Measurements from ENCODE around the gene CDHR5.
A peak's percentile ranks its signal among the peaks of the same experiment; 100 is the strongest.
"Not testable (repeated sequence)": the region's sequence is repeated elsewhere in the genome, so short reads cannot be mapped to it uniquely, and the experiment has no call there.

CDHR5 gene

DNA sequence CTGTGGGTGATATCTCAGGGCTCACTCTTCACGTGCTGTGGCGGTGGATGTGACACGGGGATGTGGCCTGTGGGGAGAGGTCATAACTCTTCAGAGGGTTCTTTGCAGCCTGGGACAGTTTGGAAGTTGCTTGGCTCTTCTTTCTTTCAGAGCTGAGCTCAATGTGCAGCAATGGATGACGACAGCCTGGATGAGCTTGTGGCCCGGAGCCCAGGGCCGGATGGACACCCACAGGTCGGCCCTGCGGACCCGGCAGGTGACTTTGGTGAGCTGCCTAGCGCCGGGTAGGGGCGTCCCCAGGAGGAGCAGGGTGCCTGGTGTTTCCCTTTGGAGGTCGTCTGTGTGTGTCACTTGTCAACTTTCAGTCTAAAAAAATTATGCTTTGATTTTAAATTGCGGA, 43.4 kb downstream of the CDHR5 start:
- no peak for DNase-seq

DNA sequence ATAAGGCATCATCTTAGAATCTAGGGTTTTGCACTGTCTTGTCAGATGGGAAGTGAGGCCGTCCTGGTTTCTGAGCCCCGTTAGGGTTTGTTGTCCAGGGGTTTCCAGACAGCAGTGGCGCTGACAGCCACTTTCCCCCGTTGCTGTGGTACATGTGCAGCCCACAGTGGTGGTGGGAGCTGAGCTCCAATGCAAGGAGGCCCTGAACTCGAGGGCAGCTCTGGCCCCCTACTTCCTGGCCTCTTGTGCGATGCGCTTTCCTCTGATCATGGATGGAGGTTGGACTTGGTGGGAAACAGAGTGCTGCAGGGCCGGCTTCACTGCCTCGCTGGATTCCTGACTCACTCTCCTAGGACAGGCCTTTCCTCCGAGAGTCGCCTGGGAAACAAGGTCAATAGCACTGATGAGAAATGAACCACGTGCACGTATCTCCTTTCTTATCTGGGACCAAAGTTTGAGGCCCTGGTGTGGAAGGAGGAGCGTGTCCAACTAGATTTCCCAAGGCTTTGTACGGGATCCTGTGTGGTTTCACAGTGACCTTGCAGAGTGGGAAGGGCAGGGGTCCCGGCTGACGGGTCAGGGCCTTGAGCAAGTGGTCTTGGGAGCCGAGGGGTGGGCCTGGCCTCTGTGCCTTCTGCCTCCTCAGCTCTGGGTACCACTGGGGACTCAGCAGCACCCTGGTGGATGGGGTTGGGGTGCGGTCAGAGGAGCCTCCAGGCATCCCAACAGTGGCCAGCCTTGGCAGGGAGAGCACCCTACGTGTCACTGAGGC, 44.7 kb downstream of the CDHR5 start:
- DNase-seq: no peak

DNA sequence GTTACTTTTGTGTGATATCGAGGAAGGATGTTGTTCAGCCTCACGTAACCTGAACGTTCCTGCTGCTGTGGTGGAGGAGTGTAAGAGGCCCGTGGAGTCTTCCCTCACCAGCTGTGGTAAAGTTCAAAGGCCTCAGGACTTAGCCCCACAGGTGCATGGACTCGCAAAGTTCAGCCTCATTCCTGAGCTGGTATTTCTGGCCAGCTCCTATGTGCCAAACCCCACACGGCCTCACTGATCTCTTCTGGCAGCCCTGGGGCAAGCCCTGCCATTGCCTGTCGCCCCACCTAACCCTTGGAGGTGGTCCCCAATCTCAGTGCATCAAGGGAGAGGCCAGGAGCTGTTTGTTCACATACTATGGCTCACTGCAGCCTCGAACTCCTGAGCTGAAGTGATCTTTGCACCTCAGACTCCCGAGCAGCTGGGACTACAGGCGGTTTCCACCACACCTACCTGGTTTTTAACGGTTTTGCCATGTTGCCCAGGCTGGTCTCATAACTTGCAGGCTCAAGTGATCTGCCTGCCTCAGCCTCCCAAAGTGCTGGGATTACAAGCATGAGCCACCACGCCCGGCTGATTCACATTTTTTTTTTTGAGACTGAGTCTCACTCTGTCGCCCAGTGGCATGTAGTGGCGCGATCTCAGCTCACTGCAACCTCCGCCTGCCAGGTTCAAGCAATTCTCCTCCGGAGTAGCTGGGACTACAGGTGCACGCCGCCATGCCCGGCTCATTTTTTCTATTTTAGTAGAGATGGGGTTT, 46.3 kb downstream of the CDHR5 start:
- no peak for DNase-seq

DNA sequence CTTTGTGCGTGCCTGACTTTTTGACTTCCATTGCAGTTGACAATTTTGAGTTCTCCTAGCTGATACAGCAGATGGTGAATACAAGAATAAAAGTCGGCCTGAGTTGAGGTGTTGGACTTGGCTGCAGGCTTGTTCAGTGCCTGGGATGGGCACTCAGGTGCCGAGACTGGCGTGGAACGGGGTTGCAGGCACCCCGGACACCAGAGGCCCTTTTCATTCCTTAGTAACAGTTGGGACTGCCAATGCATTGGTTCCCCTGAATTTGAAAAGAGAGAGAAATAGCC, 47.2 kb downstream of the CDHR5 start:
- DNase-seq: no peak

DNA sequence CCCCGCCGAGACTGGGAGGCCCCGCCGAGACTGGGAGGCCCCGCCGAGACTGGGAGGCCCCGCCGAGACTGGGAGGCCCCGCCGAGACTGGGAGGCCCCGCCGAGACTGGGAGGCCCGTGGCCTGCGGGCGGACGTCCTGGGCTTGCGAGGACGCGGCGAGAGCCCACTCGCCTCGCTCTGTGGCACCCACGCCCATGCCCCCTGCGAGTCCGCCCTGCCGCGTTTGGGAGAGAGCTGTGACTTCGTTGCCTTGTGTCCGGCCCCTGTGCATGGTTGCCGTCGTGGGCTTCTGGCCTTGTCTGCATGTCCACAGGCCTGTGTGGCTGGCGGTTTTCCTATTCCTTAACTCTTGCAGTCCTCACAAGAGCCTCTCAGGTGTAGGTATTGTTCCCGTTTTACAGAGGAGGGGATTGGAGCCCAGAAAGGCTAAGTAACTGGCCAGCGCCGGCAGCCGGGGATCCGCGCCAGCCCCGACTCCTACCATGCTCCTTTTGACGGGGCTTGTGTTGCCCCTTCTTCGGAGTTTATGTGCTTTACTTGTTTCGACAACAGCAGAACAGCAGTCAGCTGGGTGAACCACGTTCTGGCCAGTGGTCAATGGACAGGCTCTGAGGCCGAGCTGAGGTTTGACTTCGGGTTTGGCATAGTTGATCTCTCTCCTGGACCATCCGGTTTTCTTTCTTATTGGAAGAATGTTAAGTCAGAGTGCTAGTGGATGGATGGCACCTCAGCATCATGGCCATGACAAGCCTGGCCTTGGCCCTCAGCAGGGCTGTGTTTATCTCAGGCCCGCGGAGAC, 47.7 kb downstream of the CDHR5 start:
- DNase-seq: no peak

DNA sequence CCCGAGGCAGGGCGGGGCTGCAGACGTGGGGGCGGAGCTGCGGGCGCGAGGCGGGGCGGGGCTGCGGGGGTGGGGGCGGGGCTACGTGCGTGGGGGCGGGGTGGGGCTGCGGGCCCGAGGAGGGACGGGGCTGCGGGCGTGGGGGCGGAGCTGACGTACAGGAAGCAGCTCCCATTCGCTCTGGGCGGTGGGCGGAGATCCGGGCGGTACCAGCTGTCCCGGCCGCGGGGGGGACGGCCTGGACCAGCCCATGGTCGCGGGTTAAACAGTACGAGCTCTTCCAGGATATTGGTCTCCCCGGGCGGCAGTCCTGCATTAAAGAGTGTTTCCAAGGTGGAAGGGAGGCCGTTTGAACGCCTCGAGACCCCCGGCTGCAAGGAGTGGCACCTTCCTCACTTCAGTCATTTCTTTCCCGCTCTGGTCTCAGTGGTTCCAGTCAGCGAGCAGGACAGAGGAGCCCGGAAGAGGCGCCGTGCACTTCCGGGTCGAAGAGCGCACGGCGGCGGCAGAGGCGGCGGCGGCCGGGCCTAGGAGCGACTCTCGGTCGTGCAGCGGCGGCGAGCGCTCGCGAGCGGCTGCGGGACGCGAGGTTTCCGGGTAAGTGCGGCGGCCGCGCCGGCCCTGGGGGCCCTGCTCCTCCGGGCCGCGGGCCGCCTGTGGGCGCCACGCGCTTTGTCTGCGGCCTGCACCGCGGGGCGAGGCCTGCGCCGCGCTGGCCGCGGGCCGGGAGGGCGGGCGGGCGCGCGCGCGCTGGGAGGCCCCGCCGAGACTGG, 48.6 kb downstream of the CDHR5 start, which contains the start of gene PHRF1:
TSS of gene PHRF1 (plus strand) at position 475 of the 773 bp plus-strand sequence. CDS start 5,043 bp downstream, outside the sequence.
- peak; percentile 100 for DNase-seq

DNA sequence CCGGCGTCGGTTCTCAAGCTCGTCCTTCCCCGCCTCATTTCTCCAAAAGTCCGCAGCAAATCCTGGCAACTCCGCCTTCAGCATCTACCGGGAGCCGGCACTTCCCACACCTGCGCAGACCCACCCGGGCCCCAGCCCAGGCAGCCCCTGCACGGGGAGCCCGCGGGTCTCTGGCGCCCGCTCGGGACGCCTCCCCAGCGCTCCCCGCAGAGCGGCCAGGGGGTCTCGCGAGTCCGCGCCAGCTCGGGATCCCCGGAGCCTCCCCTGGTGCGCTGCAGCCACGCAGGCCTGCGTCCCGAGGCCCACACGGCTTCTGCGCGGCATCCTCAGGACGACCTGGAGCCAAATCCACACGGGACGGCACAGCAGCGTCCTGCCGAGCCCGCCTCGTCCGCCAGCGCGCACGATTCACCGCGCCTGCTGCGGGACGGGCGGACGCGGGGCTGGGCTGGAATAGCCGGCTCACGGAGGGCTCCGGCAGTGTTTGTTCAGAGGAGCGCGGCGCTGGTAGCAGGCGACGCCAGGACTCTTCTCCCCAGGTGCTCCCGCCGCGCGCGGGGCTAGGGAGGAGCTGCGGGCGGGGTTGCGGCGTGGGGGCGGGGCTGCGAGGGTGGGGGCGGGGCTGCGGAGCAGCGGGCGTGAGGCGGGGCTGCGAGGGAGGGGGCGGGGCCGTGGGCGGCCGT, 49.3 kb downstream of the CDHR5 start:
- peak; percentile 94 for DNase-seq

DNA sequence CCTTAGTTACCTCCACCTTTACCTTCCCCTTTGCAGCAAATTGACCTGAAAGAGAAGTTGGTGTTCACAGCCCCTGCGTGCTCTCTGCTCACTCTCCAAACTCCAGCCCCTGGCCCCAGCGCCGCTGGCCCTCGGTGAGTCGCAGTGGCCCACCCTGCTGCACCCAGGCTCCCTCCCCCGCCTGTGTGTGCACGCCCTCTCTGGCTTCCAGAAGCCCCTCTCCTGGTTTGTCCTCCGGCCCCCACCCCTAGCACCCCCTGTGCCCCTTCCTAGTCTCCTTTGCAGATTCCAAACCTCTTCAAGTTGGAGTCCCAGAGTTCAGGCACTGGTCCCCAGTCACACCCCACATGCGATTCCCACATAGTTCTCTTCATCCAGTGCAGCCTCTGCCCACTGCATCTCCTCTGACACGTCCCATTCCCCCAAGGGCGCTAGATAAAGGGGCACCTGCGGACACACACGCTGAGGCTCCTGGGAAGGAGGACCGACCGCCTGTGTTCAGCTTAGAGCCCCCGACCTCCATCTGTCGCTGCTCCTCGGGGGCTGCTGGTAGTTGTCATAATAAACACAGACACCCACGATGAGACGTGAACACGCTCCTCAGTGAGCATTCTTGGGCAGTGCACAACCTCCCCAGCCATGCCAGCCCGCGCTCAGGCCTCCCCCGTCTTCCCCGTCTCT, 50.0 kb downstream of the CDHR5 start:
- no peak for DNase-seq

DNA sequence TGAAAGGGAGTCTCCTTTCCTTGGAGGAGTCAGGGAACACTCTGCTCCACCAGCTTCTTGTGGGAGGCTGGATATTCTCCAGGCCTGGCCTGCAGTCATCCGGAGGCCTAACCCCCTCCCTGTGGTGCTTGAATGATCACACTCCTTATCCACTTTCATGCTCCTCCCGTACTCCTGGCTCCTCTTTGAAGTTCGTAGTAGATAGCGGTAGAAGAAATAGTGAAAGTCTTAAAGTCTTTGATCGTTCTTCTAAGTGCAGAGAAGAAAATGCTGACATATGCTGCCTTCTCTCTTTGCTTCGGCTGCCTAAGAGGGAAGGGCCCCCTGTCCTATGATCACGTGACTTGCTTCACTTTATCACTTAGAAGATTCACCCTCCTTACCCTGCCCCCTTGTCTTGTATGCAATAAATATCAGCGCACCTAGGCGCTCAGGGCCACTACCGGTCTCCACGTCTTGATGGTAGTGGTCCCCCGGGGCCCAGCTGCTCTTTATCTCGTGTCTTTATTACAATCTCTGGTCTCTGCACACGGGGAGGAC, 50.7 kb downstream of the CDHR5 start:
- not testable (repeated sequence) for DNase-seq

DNA sequence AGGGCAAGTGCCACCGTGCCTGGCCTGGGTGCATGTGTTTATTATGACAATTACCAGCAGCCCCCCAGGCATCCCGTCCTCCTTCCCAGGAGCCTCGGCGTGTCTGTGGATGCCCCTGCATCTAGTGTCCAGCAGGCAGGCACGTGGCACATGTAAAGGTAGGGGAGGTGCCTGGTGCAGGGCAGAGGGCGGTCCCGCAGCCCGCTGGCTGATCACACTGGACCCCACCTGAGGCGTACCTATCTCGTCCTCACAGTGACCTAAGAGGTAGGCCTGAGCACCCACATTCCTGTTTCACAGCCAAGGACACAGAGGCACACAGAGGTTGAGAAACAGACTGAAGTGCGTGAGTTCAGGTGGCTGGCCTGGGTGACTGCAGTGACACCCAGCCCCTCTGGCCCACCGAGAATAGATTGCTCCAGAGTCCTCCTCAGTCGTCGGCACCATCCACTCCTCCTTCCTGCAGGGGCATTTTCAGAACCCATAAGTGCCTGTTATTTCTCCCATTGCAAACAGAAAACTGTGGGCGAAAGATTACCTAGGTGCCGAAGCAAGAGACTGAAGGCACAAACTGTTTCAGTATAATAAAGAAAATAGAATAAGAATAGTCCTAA, 51.5 kb downstream of the CDHR5 start:
- DNase-seq: no peak

DNA sequence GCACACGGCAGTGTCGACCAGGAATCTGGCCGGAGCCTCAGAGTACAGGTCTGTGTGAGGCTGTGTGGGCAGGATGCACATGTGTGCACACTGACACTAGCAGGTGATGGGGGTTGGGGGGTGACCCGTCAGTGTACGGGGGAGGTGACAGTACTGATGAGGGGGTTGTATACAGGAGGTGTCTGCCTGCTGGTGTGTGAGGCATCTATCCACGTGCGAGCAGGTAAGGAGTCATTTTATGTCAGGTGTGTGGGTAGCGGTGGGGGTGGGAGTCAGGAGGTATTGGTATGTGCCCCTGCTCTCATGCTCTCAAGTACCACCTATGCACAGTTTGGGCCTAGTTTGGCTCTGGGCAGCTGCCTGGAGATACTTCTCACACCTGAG, 53.0 kb downstream of the CDHR5 start:
- DNase-seq: no peak

DNA sequence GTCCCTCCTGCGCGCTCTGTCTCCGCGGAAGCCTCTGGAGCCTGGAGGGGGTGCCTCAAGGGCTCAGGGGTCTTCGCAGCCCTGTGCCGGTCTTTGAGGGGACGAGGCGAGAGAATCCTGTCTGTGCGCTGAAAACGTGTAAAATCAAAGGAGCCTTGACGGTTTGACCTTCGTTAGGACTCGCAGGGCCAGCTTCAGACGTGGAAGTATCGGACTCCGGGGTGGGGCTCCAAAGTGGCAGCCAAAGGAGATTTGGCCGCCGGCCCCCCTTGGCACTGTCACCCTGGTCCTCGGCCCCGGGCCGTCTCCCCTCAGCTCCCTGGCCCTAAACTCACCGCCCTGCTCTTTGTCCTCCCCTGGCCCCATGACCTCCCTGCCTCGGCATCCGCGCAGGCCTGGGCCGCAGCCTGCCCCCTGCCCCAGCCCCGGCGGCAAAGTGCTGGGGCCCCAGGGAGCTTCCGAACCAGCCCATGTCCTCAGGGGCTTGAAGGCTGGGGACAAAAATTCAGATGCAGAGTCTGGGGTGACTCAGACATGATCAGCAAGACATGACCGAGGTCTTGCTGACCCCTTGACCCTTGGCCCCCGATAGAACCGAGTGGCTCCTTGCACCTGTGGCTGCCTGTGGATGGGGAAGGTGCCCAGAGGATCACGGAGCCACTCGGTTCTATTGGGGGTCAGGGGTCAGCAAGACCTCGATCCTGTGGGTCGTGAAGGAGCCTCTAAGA, 55.4 kb downstream of the CDHR5 start:
- no peak for DNase-seq

DNA sequence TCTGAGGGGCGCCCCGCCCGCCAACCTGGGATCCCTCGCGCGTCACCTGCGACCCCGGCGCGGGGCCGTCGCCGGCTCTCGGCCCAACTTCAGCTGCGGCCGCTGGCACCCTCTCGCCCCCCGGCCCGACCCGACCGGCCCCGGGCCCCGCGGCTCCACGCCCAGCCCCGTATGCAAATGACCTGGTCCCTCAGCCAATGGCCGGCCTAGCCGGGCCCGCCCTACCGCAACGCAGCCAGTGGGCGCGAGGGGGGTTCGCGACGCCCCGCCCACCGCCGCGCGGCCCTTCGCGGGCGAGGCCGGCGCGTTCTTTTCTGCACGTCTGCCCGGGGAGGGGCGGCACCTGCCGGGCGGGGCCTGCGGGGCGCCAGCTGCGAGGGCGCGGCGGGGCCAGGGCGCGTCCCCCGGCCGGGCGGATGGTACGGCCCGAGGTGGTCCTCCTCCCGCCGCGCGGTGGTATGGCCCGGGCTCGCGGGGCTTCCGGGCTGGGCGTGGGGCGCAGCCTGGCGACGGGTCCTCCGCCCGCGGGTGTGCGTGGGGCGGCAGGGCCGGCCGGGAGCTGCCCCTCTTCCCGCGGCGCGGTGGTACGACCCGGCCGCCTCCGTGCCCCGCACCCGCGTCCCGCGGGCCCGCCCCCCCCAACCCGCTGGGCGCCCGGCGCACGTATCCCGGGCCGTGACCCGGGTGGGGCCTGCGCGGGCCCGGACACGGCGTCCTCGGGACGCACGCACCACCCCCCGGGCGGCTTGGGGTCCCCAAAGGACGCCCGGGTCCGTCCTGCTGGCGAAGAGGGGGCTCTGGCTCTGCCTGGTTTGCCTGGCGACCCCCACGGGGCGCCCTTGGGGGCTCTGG, 56.2 kb downstream of the CDHR5 start:
- DNase-seq: peak; percentile 100

DNA sequence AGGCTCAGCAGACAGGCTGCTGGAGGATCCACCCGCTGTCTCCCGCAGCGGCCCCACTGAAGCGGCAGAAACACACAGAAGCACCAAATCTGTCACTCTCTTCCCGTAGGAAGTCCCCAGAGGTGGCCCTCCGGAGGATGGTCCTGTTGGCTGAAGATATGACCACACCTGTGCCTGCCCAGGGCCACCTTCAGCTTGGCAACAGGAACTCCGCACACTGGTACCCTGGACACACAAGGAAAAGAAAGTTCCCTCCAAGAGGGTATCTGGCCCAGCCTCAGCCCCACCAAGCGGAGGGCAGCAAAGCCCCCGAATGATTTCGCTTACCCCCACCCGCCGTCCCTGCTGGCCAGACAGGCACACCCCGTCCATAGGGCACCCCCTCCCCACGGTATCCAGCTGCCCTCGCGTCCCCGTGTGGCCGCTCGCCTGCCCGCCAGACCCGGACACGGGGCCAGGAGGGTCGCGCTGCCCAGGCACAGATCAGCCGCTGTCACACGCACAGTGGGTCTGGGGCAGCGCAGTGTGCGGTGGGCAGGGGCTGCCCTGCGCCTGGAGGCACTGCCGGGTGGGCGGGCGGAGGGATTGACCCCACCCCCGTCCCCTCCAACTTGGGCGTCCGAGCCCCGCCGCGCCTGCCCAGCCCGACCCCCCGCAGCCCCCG, 57.0 kb downstream of the CDHR5 start:
- no peak for DNase-seq

DNA sequence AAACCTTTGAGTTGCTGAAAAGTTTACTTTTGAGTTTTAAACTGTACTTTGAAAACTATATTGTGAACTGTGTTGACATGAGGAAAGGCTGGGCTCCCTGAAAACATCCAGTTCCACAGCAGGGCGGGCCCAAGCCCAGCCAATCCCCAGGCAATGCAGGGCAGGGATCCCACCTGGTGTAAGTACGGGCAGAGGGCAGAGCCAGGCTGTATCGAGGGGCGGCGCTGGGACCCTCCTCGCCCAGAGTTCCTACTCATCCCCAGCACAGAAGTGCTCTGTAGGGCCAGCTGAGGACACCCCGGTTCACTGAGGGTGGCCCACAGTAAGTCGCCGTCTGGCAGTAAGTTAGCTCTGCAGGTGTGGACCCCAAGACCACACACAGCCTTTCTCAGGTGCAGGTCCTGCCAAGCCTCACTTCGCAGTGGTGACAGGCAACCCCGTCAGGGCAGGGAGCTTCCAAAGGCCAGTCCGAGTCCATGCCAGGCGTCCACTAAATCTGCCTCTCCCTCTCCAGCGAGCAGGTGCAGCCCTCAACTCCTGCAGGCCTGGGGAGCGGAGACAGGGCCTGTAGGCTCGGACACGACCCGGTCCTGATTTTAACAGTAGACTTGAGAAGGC, 57.6 kb downstream of the CDHR5 start:
- no peak for DNase-seq

All from 8988T (cell line).